Measurements from ENCODE around the gene RASSF9. TPM values are rescaled to one million over a fixed set of nuclear protein-coding genes. Genes with fewer than 3 reads are reported as not detected.
A peak's percentile ranks its signal among the peaks of the same experiment; 100 is the strongest.

RASSF9 gene
- total RNA-seq, 1 donor from 2014 or later: 0.16 TPM

- H3K36me3 Mint-ChIP-seq (ENCODE audit: unreplicated experiment): no peaks in the 10 kb centered on the region
- no peak for TF ChIP-seq CTCF (IDR thresholded peaks at IDR 0.05)
- H3K4me3 Mint-ChIP-seq (ENCODE audit: unreplicated experiment): no peak overlapping the region
- H3K9me3 Mint-ChIP-seq (ENCODE audit: unreplicated experiment): no peaks in the 10 kb centered on the region
- no peaks in the 10 kb centered on the region for H3K27me3 Mint-ChIP-seq (ENCODE audit: unreplicated experiment)
- DNase-seq (ENCODE audit: extremely low spot score, unreplicated experiment): no peak
- H3K27ac Mint-ChIP-seq (ENCODE audit: unreplicated experiment): no peak overlapping the region
- no peaks in the 10 kb centered on the region for H3K4me1 Mint-ChIP-seq (ENCODE audit: unreplicated experiment)
Observed at GRCh38 chr12:85843606-85844310, 7.5 kb upstream of the RASSF9 start.

GRCh38 chr12:85835426-85836196 is 598 bp downstream of the RASSF9 start:
- DNase-seq (ENCODE audit: extremely low spot score, unreplicated experiment): no peak
- peak overlapping the region; percentile 45 for H3K27ac Mint-ChIP-seq (ENCODE audit: unreplicated experiment)

GRCh38 chr12:85834378-85834777 is 1.8 kb downstream of the RASSF9 start:
- Mint-ChIP-seq H3K27me3 (ENCODE audit: unreplicated experiment) (no peaks in the 10 kb centered on the region), H3K36me3 (ENCODE audit: unreplicated experiment) (no peaks in the 10 kb centered on the region), H3K4me3 (ENCODE audit: unreplicated experiment) (no peak overlapping the region), H3K4me1 (ENCODE audit: unreplicated experiment) (peaks cover 26% of the 10 kb centered on the region), H3K27ac (ENCODE audit: unreplicated experiment) (no peak overlapping the region), H3K9me3 (ENCODE audit: unreplicated experiment) (no peaks in the 10 kb centered on the region)
- TF ChIP-seq CTCF (IDR thresholded peaks at IDR 0.05): no peak
- DNase-seq (ENCODE audit: extremely low spot score, unreplicated experiment): no peak

More at GRCh38 chr12:85835426-85836196, 598 bp downstream of the RASSF9 start:
- no peaks in the 10 kb centered on the region for H3K27me3 Mint-ChIP-seq (ENCODE audit: unreplicated experiment)
- peaks cover 25% of the 10 kb centered on the region for H3K4me1 Mint-ChIP-seq (ENCODE audit: unreplicated experiment)
- no peak for TF ChIP-seq CTCF (IDR thresholded peaks at IDR 0.05)
- peak overlapping the region; percentile 59 for H3K4me3 Mint-ChIP-seq (ENCODE audit: unreplicated experiment)
- H3K36me3 Mint-ChIP-seq (ENCODE audit: unreplicated experiment): no peaks in the 10 kb centered on the region
- H3K9me3 Mint-ChIP-seq (ENCODE audit: unreplicated experiment): no peaks in the 10 kb centered on the region

GRCh38 chr12:85833579-85833978 is 2.6 kb downstream of the RASSF9 start:
- Mint-ChIP-seq H3K27ac (ENCODE audit: unreplicated experiment) (no peak overlapping the region), H3K36me3 (ENCODE audit: unreplicated experiment) (no peaks in the 10 kb centered on the region), H3K4me1 (ENCODE audit: unreplicated experiment) (peaks cover 26% of the 10 kb centered on the region), H3K9me3 (ENCODE audit: unreplicated experiment) (no peaks in the 10 kb centered on the region), H3K27me3 (ENCODE audit: unreplicated experiment) (no peaks in the 10 kb centered on the region), H3K4me3 (ENCODE audit: unreplicated experiment) (no peak overlapping the region)
- no peak for TF ChIP-seq CTCF (IDR thresholded peaks at IDR 0.05)
- no peak for DNase-seq (ENCODE audit: extremely low spot score, unreplicated experiment)

DNA sequence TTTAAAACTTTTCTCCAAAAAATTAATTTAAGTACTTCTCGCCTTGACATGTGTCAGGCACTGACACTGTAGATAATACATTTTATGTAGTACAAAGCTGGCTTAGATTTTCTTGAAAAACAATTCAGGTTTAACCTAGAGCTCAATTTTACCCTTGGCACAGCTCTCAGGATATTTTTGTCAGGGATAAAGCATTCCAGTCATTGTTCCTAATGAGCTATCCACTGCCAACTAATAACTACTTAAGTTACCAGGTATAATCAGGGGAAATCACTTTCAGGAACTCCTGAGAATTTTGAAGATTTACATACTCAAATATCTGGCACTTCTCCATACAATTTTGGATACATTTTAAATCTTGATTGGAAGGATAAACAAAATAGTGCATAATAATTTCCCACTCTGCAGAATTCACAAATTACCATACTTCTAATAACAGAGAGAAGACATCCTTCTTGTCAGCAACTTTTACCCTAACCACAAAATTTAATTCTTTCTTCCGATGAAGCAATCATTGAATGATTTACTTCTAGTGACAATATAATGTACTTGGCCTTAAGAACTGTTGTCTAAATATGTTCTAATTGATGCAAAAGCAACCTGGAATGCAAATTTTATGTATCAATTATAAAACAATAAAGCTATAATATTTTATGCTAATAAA is 4.8 kb downstream of the RASSF9 start:
- no peaks in the 10 kb centered on the region for H3K27me3 Mint-ChIP-seq (ENCODE audit: unreplicated experiment)

More for the DNA sequence above, 4.8 kb downstream of the RASSF9 start:
- no peak for TF ChIP-seq CTCF (IDR thresholded peaks at IDR 0.05)
- no peak overlapping the region for H3K4me3 Mint-ChIP-seq (ENCODE audit: unreplicated experiment)
- DNase-seq (ENCODE audit: extremely low spot score, unreplicated experiment): no peak
- H3K36me3 Mint-ChIP-seq (ENCODE audit: unreplicated experiment): no peaks in the 10 kb centered on the region
- H3K27ac Mint-ChIP-seq (ENCODE audit: unreplicated experiment): no peak overlapping the region
- H3K4me1 Mint-ChIP-seq (ENCODE audit: unreplicated experiment): peaks cover 24% of the 10 kb centered on the region
- no peaks in the 10 kb centered on the region for H3K9me3 Mint-ChIP-seq (ENCODE audit: unreplicated experiment)

Data from osteocyte (in vitro differentiated cells).